ENCODE results near the gene GEMIN5. TPM values are rescaled to one million over a fixed set of nuclear protein-coding genes. Genes with fewer than 3 reads are reported as not detected.

Gene GEMIN5
- total RNA-seq, 1 experiment from 2014 or later, result 50.6 TPM

GRCh38 chr5:154868702-154869101, 69.3 kb downstream of the GEMIN5 start:
- TF ChIP-seq EZH2 (IDR thresholded peaks at IDR 0.05; ENCODE audit: borderline replicate concordance, low read depth, low read length, poor library complexity, severe bottlenecking), result no peak
- no peak for TF ChIP-seq CTCF (conservative IDR thresholded peaks at IDR 0.05; ENCODE audit: low read depth, low read length)
- Histone ChIP-seq H3K27me3 (replicated peaks; ENCODE audit: insufficient read depth, low read depth, low read length, poor library complexity) (no peaks in the 10 kb centered on the region), H3K27ac (ENCODE audit: low read depth, low read length, poor library complexity, severe bottlenecking) (no peak overlapping the region), H3K36me3 (ENCODE audit: insufficient read depth, low read length, poor library complexity, severe bottlenecking) (peaks cover 51% of the 10 kb centered on the region), H3K4me3 (ENCODE audit: low read depth, low read length, poor library complexity, severe bottlenecking) (no peak overlapping the region), H3K9me3 (ENCODE audit: low read depth, low read length, poor library complexity, severe bottlenecking) (no peaks in the 10 kb centered on the region), H3K4me1 (ENCODE audit: insufficient read depth, low read length, poor library complexity, severe bottlenecking) (no peaks in the 10 kb centered on the region)
- intact Hi-C loops (cut with micrococcal nuclease; ENCODE audit: unreplicated experiment), result no loop called here
- POLR2A ChIA-PET (ENCODE audit: low non-redundant PET), result interaction anchor here (0.7 kb wide), 1 partner anchor 228 kb away, joined by 21 read pairs; no protein-coding TSS in a partner anchor
- no peak for DNase-seq (ENCODE audit: low spot score)
- CTCF ChIA-PET, result no interaction called here
- no TSS peak for BruUV-seq (replicated peaks)

GRCh38 chr5:154866841-154867240, 71.2 kb downstream of the GEMIN5 start:
- H3K27me3 ChIP-seq (replicated peaks; ENCODE audit: insufficient read depth, low read depth, low read length, poor library complexity), result no peaks in the 10 kb centered on the region
- no TSS peak for BruUV-seq (replicated peaks)
- H3K4me1 ChIP-seq (ENCODE audit: insufficient read depth, low read length, poor library complexity, severe bottlenecking), result no peaks in the 10 kb centered on the region
- CTCF ChIA-PET, result no interaction called here
- intact Hi-C loops (cut with micrococcal nuclease; ENCODE audit: unreplicated experiment), result no loop called here
- peaks cover 43% of the 10 kb centered on the region for H3K36me3 ChIP-seq (ENCODE audit: insufficient read depth, low read length, poor library complexity, severe bottlenecking)
- H3K9me3 ChIP-seq (ENCODE audit: low read depth, low read length, poor library complexity, severe bottlenecking), result no peaks in the 10 kb centered on the region
- H3K27ac ChIP-seq (ENCODE audit: low read depth, low read length, poor library complexity, severe bottlenecking), result no peak overlapping the region
- no peak overlapping the region for H3K4me3 ChIP-seq (ENCODE audit: low read depth, low read length, poor library complexity, severe bottlenecking)
- no peak for DNase-seq (ENCODE audit: low spot score)
- POLR2A ChIA-PET (ENCODE audit: low non-redundant PET), result no interaction called here
- TF ChIP-seq EZH2 (IDR thresholded peaks at IDR 0.05; ENCODE audit: borderline replicate concordance, low read depth, low read length, poor library complexity, severe bottlenecking), result no peak
- TF ChIP-seq CTCF (conservative IDR thresholded peaks at IDR 0.05; ENCODE audit: low read depth, low read length), result no peak

- Histone ChIP-seq H3K4me3 (ENCODE audit: low read depth, low read length, poor library complexity, severe bottlenecking) (no peak overlapping the region), H3K4me1 (ENCODE audit: insufficient read depth, low read length, poor library complexity, severe bottlenecking) (peaks cover 9% of the 10 kb centered on the region), H3K27me3 (replicated peaks; ENCODE audit: insufficient read depth, low read depth, low read length, poor library complexity) (no peaks in the 10 kb centered on the region), H3K36me3 (ENCODE audit: insufficient read depth, low read length, poor library complexity, severe bottlenecking) (peaks cover 34% of the 10 kb centered on the region), H3K9me3 (ENCODE audit: low read depth, low read length, poor library complexity, severe bottlenecking) (no peaks in the 10 kb centered on the region), H3K27ac (ENCODE audit: low read depth, low read length, poor library complexity, severe bottlenecking) (no peak overlapping the region)
- no peak for DNase-seq (ENCODE audit: low spot score)
- ChIA-PET POLR2A (ENCODE audit: low non-redundant PET) (no interaction called here), CTCF (no interaction called here)
- no peak for TF ChIP-seq EZH2 (IDR thresholded peaks at IDR 0.05; ENCODE audit: borderline replicate concordance, low read depth, low read length, poor library complexity, severe bottlenecking)
- no peak for TF ChIP-seq CTCF (conservative IDR thresholded peaks at IDR 0.05; ENCODE audit: low read depth, low read length)
- intact Hi-C loops (cut with micrococcal nuclease; ENCODE audit: unreplicated experiment), result no loop called here
- no TSS peak for BruUV-seq (replicated peaks)
Measured at GRCh38 chr5:154865466-154866184, 72.4 kb downstream of the GEMIN5 start.
